ENCODE results near the gene RNF213. TPM values are rescaled to one million over a fixed set of nuclear protein-coding genes. Genes with fewer than 3 reads are reported as not detected.

RNF213 gene
- total and polyA plus RNA-seq, 2 of the 8 experiments (the other 6 are each of a cell fraction or from before 2014, with no cell fraction given), result 33.8 to 62.8 TPM

DNA sequence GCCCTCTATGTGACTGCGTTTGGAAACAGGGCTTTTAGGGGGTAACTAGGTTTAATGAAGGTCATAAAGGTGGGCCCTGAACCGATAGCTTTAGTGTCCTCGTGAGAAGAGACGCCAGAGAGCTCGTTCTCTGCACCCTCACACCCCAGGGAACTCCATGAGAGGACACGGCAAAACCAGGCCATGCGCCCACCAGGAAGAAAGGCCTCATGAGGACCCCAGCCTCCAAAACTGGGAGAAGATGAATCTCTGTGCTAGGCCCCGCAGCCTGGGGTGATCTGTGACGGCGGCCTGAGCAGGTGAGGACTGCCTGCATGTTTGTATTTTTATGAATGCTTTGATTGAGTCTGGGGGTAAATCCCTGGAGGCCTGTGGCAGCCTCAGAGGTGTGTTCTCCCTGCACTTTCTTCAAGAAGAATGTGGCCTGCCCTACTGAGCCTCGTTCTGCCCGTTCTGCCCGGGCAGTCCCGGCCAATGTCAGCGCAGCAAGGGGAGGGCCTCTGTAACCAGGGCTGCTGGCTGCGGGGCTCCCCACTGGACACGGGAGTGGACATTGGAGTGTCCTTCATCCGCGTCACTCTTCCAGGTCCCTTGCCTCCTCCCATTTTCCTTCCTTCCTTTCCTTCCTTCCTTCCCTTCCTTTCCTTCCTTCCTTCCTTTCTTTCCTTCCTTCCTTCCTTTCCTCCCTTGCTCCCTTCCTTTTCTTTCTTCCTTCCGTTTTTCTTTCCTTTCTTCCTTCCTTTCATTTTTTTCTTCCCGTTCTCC is 6.8 kb upstream of the RNF213 start:
- H3K4ac ChIP-seq (replicated peaks; ENCODE audit: insufficient read length, low read depth, low read length), result no peak overlapping the region
- no peaks in the 10 kb centered on the region for H3K79me1 ChIP-seq (ENCODE audit: low read depth, low read length)
- H3K9me3 ChIP-seq (ENCODE audit: insufficient read depth in 2 of 2, low read depth in 1 of 2, low read length in 1 of 2), result no peaks in the 10 kb centered on the region
- no peaks in the 10 kb centered on the region for H3K79me2 ChIP-seq (ENCODE audit: control insufficient read depth in 1 of 2, insufficient read depth in 2 of 2, low read length in 2 of 2)
- H3K4me2 ChIP-seq (ENCODE audit: insufficient read depth in 1 of 2, low read depth in 2 of 2, low read length in 2 of 2), result no peak overlapping the region
- H2BK5ac ChIP-seq (ENCODE audit: low read depth, low read length), result no peak overlapping the region
- H4K8ac ChIP-seq (ENCODE audit: extremely low read depth, insufficient read depth, low read length), result no peak overlapping the region; the same call in 1 of the 2 replicates
- no peaks in the 10 kb centered on the region for H3K23me2 ChIP-seq (ENCODE audit: low read depth, low read length)
- CTCF ChIA-PET (ENCODE audit: partially characterized antibody), result interaction anchor here (1.1 to 4.6 kb wide), 6 partner anchors 9 to 86 kb away, joined by 3 to 34 read pairs (median 4); no protein-coding TSS in a partner anchor
- DNase-seq (ENCODE audit: low read depth in 1 of 2, low spot score in 2 of 2) (no peak), FAIRE-seq (no peak)
- H3K4me1 ChIP-seq (replicated peaks in 1 of 4; ENCODE audit: control insufficient read depth in 3 of 4, insufficient read depth in 4 of 4, low read length in 3 of 4), result peaks cover 2 to 15% (median 7%) of the 10 kb centered on the region in 4 experiments; a peak in 4 of 7 replicates
- no peak overlapping the region for H3K14ac ChIP-seq (ENCODE audit: insufficient read length)
- no peak overlapping the region for H3K27ac ChIP-seq (ENCODE audit: low read depth, low read length)
- H2AK5ac ChIP-seq (ENCODE audit: low read depth, low read length), result no peak overlapping the region
- no peak overlapping the region; the same call in 1 of the 2 replicates for H3K18ac ChIP-seq (ENCODE audit: extremely low read depth, low read length)
- POLR2A ChIA-PET (ENCODE audit: partially characterized antibody), result no interaction called here
- H4K5ac ChIP-seq (ENCODE audit: insufficient read length, low read depth, low read length), result no peak overlapping the region
- no peaks in the 10 kb centered on the region for H3K27me3 ChIP-seq (replicated peaks in 1 of 4; ENCODE audit: control insufficient read depth in 3 of 4, extremely low read depth in 1 of 4, insufficient read depth in 3 of 4, low read length in 3 of 4)
- H4K91ac ChIP-seq (replicated peaks; ENCODE audit: insufficient read length, low read length), result no peak overlapping the region
- H2BK120ac ChIP-seq (replicated peaks; ENCODE audit: low read depth, low read length), result no peak overlapping the region
- H3K9ac ChIP-seq (replicated peaks in 1 of 4; ENCODE audit: extremely low read depth in 1 of 4, low read depth in 3 of 4, low read length in 3 of 4), result no peak overlapping the region
- H3K36me3 ChIP-seq (ENCODE audit: control insufficient read depth in 2 of 4, insufficient read depth in 4 of 4, low read length in 3 of 4), result no peaks in the 10 kb centered on the region
- no peak overlapping the region for H2BK15ac ChIP-seq (ENCODE audit: low read length)
- H2BK12ac ChIP-seq (ENCODE audit: low read depth, low read length), result no peak overlapping the region
- no peak overlapping the region for H3K56ac ChIP-seq (replicated peaks; ENCODE audit: insufficient read length, low read depth, low read length)
- no peak overlapping the region for H2AFZ ChIP-seq (ENCODE audit: low read length)
- H2BK20ac ChIP-seq (ENCODE audit: low read length), result no peak overlapping the region
- 88% methylated on average over 21 of the region's 21 CpGs; no CpG with 5 or more reads in 1 of the 2 experiments for WGBS, 2 experiments (ENCODE audit: extremely low coverage in 1 of 2, insufficient coverage in 1 of 2, insufficient read length in 1 of 2, insufficient replicate concordance in 2 of 2, low coverage in 1 of 2, low lambda C conversion rate in 2 of 2, missing lambda C conversion rate in 1 of 2)
- H3K23ac ChIP-seq (ENCODE audit: insufficient read length), result no peak overlapping the region
- no peak overlapping the region for H3K4me3 ChIP-seq (ENCODE audit: extremely low read depth in 1 of 4, insufficient read depth in 2 of 4, low read depth in 3 of 4, low read length in 4 of 4)
- peaks cover 0 to 2% of the 10 kb centered on the region in 2 experiments for H4K20me1 ChIP-seq (replicated peaks in 1 of 2; ENCODE audit: control insufficient read depth in 1 of 2, insufficient read depth in 2 of 2, low read length in 2 of 2)
- TF ChIP-seq BRCA1 (IDR thresholded peaks at IDR 0.05; ENCODE audit: low read depth, low read length) (no peak), TEAD4 (IDR thresholded peaks at IDR 0.05; ENCODE audit: low read depth, low read length) (no peak), TCF12 (IDR thresholded peaks at IDR 0.05; ENCODE audit: low read depth, low read length) (no peak), EZH2 (IDR thresholded peaks at IDR 0.05; ENCODE audit: low read depth, low read length, severe bottlenecking) (no peak), ASH2L (IDR thresholded peaks at IDR 0.05; ENCODE audit: low read length) (no peak), POLR2AphosphoS5 (IDR thresholded peaks at IDR 0.05; ENCODE audit: low read depth, low read length) (no peak), SAP30 (IDR thresholded peaks at IDR 0.05; ENCODE audit: insufficient read depth, insufficient replicate concordance, low read length) (no peak), SP4 (IDR thresholded peaks at IDR 0.05; ENCODE audit: low read length) (no peak), ZNF274 (IDR thresholded peaks at IDR 0.05; ENCODE audit: borderline replicate concordance, extremely low read depth, low read length) (no peak), TAF7 (optimal IDR thresholded peaks at IDR 0.05; ENCODE audit: borderline replicate concordance, low read depth, low read length) (no peak)
- TF ChIP-seq, protein P1, sequence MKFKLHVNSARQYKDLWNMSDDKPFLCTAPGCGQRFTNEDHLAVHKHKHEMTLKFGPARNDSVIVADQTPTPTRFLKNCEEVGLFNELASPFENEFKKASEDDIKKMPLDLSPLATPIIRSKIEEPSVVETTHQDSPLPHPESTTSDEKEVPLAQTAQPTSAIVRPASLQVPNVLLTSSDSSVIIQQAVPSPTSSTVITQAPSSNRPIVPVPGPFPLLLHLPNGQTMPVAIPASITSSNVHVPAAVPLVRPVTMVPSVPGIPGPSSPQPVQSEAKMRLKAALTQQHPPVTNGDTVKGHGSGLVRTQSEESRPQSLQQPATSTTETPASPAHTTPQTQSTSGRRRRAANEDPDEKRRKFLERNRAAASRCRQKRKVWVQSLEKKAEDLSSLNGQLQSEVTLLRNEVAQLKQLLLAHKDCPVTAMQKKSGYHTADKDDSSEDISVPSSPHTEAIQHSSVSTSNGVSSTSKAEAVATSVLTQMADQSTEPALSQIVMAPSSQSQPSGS (IDR thresholded peaks at IDR 0.05; ENCODE audit: low read length), result no peak

Data from H1 (cell line).